Measurements from ENCODE around the gene TMEM52. TPM values are rescaled to one million over a fixed set of nuclear protein-coding genes. Genes with fewer than 3 reads are reported as not detected.

The TMEM52 gene
- total and polyA plus RNA-seq, 2 of the 13 experiments (the other 11 are each of a cell fraction or from before 2014, with no cell fraction given) = 13.2 to 18.7 TPM

DNA sequence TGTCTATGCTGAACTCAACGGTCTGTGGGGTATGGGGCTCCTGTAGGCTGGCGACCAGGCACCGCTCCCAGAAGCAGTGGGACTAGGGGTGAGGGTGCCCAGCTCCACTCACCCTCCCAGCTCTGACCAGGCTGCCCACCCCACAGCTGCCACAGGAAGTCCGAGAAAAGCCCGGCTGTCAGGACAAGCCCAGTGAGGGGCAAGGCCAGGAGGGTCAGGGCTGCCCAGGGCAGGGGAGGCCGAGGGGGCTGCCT is 3.5 kb upstream of the TMEM52 start (continued):
- no peak for TF ChIP-seq PRMT3 (CRISPR knock-in tag; IDR thresholded peaks at IDR 0.05; ENCODE audit: borderline replicate concordance, low read depth)
- TF ChIP-seq, protein P1, sequence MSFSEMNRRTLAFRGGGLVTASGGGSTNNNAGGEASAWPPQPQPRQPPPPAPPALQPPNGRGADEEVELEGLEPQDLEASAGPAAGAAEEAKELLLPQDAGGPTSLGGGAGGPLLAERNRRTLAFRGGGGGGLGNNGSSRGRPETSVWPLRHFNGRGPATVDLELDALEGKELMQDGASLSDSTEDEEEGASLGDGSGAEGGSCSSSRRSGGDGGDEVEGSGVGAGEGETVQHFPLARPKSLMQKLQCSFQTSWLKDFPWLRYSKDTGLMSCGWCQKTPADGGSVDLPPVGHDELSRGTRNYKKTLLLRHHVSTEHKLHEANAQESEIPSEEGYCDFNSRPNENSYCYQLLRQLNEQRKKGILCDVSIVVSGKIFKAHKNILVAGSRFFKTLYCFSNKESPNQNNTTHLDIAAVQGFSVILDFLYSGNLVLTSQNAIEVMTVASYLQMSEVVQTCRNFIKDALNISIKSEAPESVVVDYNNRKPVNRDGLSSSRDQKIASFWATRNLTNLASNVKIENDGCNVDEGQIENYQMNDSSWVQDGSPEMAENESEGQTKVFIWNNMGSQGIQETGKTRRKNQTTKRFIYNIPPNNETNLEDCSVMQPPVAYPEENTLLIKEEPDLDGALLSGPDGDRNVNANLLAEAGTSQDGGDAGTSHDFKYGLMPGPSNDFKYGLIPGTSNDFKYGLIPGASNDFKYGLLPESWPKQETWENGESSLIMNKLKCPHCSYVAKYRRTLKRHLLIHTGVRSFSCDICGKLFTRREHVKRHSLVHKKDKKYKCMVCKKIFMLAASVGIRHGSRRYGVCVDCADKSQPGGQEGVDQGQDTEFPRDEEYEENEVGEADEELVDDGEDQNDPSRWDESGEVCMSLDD (CRISPR knock-in tag; IDR thresholded peaks at IDR 0.05; ENCODE audit: borderline replicate concordance) = no peak
- no peak for TF ChIP-seq ZSCAN20 (CRISPR knock-in tag; IDR thresholded peaks at IDR 0.05; ENCODE audit: borderline replicate concordance)
- no peak for TF ChIP-seq SOX13 (IDR thresholded peaks at IDR 0.05)
- no peak for TF ChIP-seq SOX13 (CRISPR knock-in tag; conservative IDR thresholded peaks at IDR 0.05 in 1 of 2, IDR thresholded peaks at IDR 0.05 in 1 of 2)
- TF ChIP-seq KDM5B (CRISPR knock-in tag; IDR thresholded peaks at IDR 0.05; ENCODE audit: borderline replicate concordance) = no peak
- TF ChIP-seq ZNF530 (CRISPR knock-in tag; IDR thresholded peaks at IDR 0.05; ENCODE audit: low read depth) = no peak
- TF ChIP-seq AHR (CRISPR knock-in tag; IDR thresholded peaks at IDR 0.05) = no peak
- no peak for TF ChIP-seq ZNF451 (CRISPR knock-in tag; IDR thresholded peaks at IDR 0.05)
- no peak for TF ChIP-seq EED (CRISPR knock-in tag; IDR thresholded peaks at IDR 0.05)
- TF ChIP-seq HNRNPUL1 (IDR thresholded peaks at IDR 0.05; ENCODE audit: low read depth, low read length) = no peak
- no peak for TF ChIP-seq HIVEP1 (CRISPR knock-in tag; IDR thresholded peaks at IDR 0.05)
- TF ChIP-seq, protein P2, sequence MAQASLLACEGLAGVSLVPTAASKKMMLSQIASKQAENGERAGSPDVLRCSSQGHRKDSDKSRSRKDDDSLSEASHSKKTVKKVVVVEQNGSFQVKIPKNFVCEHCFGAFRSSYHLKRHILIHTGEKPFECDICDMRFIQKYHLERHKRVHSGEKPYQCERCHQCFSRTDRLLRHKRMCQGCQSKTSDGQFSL (CRISPR knock-in tag; IDR thresholded peaks at IDR 0.05) = no peak
- no peak for TF ChIP-seq MAZ (IDR thresholded peaks at IDR 0.05; ENCODE audit: borderline replicate concordance, low read depth, low read length)
- TF ChIP-seq MAZ (CRISPR knock-in tag; IDR thresholded peaks at IDR 0.05; ENCODE audit: low read depth) = no peak
- no peak for TF ChIP-seq CENPT (CRISPR knock-in tag; IDR thresholded peaks at IDR 0.05; ENCODE audit: low read depth)
- TF ChIP-seq, protein P3, sequence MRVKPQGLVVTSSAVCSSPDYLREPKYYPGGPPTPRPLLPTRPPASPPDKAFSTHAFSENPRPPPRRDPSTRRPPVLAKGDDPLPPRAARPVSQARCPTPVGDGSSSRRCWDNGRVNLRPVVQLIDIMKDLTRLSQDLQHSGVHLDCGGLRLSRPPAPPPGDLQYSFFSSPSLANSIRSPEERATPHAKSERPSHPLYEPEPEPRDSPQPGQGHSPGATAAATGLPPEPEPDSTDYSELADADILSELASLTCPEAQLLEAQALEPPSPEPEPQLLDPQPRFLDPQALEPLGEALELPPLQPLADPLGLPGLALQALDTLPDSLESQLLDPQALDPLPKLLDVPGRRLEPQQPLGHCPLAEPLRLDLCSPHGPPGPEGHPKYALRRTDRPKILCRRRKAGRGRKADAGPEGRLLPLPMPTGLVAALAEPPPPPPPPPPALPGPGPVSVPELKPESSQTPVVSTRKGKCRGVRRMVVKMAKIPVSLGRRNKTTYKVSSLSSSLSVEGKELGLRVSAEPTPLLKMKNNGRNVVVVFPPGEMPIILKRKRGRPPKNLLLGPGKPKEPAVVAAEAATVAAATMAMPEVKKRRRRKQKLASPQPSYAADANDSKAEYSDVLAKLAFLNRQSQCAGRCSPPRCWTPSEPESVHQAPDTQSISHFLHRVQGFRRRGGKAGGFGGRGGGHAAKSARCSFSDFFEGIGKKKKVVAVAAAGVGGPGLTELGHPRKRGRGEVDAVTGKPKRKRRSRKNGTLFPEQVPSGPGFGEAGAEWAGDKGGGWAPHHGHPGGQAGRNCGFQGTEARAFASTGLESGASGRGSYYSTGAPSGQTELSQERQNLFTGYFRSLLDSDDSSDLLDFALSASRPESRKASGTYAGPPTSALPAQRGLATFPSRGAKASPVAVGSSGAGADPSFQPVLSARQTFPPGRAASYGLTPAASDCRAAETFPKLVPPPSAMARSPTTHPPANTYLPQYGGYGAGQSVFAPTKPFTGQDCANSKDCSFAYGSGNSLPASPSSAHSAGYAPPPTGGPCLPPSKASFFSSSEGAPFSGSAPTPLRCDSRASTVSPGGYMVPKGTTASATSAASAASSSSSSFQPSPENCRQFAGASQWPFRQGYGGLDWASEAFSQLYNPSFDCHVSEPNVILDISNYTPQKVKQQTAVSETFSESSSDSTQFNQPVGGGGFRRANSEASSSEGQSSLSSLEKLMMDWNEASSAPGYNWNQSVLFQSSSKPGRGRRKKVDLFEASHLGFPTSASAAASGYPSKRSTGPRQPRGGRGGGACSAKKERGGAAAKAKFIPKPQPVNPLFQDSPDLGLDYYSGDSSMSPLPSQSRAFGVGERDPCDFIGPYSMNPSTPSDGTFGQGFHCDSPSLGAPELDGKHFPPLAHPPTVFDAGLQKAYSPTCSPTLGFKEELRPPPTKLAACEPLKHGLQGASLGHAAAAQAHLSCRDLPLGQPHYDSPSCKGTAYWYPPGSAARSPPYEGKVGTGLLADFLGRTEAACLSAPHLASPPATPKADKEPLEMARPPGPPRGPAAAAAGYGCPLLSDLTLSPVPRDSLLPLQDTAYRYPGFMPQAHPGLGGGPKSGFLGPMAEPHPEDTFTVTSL (CRISPR knock-in tag; IDR thresholded peaks at IDR 0.05; ENCODE audit: borderline replicate concordance) = no peak
- no peak for TF ChIP-seq HDAC2 (CRISPR knock-in tag; IDR thresholded peaks at IDR 0.05)
- TF ChIP-seq, protein P4, sequence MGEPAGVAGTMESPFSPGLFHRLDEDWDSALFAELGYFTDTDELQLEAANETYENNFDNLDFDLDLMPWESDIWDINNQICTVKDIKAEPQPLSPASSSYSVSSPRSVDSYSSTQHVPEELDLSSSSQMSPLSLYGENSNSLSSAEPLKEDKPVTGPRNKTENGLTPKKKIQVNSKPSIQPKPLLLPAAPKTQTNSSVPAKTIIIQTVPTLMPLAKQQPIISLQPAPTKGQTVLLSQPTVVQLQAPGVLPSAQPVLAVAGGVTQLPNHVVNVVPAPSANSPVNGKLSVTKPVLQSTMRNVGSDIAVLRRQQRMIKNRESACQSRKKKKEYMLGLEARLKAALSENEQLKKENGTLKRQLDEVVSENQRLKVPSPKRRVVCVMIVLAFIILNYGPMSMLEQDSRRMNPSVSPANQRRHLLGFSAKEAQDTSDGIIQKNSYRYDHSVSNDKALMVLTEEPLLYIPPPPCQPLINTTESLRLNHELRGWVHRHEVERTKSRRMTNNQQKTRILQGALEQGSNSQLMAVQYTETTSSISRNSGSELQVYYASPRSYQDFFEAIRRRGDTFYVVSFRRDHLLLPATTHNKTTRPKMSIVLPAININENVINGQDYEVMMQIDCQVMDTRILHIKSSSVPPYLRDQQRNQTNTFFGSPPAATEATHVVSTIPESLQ (CRISPR knock-in tag; conservative IDR thresholded peaks at IDR 0.05) = no peak
- TF ChIP-seq, protein P5, sequence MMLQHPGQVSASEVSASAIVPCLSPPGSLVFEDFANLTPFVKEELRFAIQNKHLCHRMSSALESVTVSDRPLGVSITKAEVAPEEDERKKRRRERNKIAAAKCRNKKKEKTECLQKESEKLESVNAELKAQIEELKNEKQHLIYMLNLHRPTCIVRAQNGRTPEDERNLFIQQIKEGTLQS (CRISPR knock-in tag; IDR thresholded peaks at IDR 0.05) = no peak
- no peak for TF ChIP-seq PHF20 (CRISPR knock-in tag; IDR thresholded peaks at IDR 0.05)
